Keratinocyte (primary cell): ENCODE data around the gene SLC27A1.

ENCODE experiments used
- CTCF ChIP-seq, 3 experiments: IDR thresholded peaks in 1 of 3; conservative IDR thresholded peaks in 1 of 3; optimal IDR thresholded peaks in 1 of 3; 2 replicates in 2 of 3; 3 replicates in 1 of 3; pipeline versions ENCODE3 to v1.5.1; 2011; ENCODE audit warnings: low read length in 3 of 3, mild to moderate bottlenecking in 3 of 3, moderate library complexity in 2 of 3, control low read depth in 1 of 3, inconsistent platforms in 1 of 3; ENCODE audit not compliant: insufficient read depth in 2 of 3; ENCODE audit errors: extremely low read depth in 1 of 3
- EZH2 ChIP-seq: IDR thresholded peaks from one replicate; pipeline ENCODE4 v1.6.1; 2012; ENCODE audit warnings: inconsistent platforms, mild to moderate bottlenecking, low read length, moderate library complexity

GRCh38 chr19:17515408-17516149 is 45.3 kb downstream of the SLC27A1 start:
- no peak for TF ChIP-seq CTCF (optimal IDR thresholded peaks at IDR 0.05 in 1 of 3, IDR thresholded peaks at IDR 0.05 in 1 of 3, conservative IDR thresholded peaks at IDR 0.05 in 1 of 3; ENCODE audit: extremely low read depth in 1 of 3, insufficient read depth in 2 of 3, low read length in 3 of 3)
- no peak for TF ChIP-seq EZH2
